Esophagus muscularis mucosa (tissue), 2 donors: ENCODE measurements around the gene KIAA1958.

Source experiments
- POLR2A ChIP-seq: fragments of 450-650 bp; IDR thresholded peaks from one replicate; pipeline ENCODE4 v1.6.1; 2017; ENCODE audit warnings: antibody characterized with exemption, moderate library complexity, mild to moderate bottlenecking, low read depth
- POLR2AphosphoS5 ChIP-seq, 2 donors: sonication (generic); formaldehyde crosslinking; IDR thresholded peaks; one replicate each; pipeline ENCODE4 v1.6.1; 2017; ENCODE audit warnings: antibody characterized with exemption in 2 of 2

DNA sequence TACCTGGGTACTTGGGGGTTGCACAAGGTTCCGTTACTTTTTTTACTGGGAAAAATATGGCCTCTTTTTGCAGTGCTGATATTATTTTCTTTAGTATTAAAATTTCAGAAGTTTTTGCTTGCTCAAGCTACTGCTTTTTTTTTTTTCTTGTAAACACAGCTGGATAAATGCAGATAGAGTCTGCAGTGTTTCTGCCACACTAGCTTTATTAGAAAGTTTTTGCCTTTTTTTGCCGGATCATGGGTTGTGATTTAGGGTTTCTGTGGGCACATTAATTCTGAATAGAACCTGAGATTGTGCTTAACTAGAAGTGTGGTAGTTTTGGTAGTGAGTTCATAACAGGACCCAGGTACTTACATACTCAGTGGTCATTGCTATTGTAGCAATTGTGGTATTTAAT is 19.9 kb downstream of the KIAA1958 start:
- TF ChIP-seq POLR2A (no peak), POLR2AphosphoS5 (IDR thresholded peaks at IDR 0.05) (no peak)
